Esophagus (tissue), 2 donors: ENCODE data around the gene ADCY7. TPM values are rescaled to one million over a fixed set of nuclear protein-coding genes. Genes with fewer than 3 reads are reported as not detected.
"Not testable (repeated sequence)": the region's sequence is repeated elsewhere in the genome, so short reads cannot be mapped to it uniquely, and the experiment has no call there.

Experiments used
- H3K27ac ChIP-seq, 2 donors: one replicate each; pipeline ENCODE4 v1.5.1; 2013; ENCODE audit warnings: low read depth in 2 of 2, mild to moderate bottlenecking in 2 of 2, inconsistent platforms in 1 of 2, low read length in 1 of 2, moderate library complexity in 1 of 2
- H3K27me3 ChIP-seq, 2 donors: one replicate each; pipeline ENCODE4 v1.6.1; 2013; ENCODE audit warnings: low read length in 2 of 2, control low read depth in 1 of 2, mild to moderate bottlenecking in 1 of 2; ENCODE audit not compliant: insufficient read depth in 2 of 2, control insufficient read depth in 1 of 2
- H3K36me3 ChIP-seq, 2 donors: one replicate each; pipeline ENCODE4 v1.6.1; 2013; ENCODE audit warnings: low read length in 1 of 2; ENCODE audit not compliant: control insufficient read depth in 2 of 2, insufficient read depth in 2 of 2
- H3K4me1 ChIP-seq, 2 donors: one replicate each; pipeline ENCODE4 v1.6.1; 2013; ENCODE audit warnings: low read length in 1 of 2; ENCODE audit not compliant: control insufficient read depth in 2 of 2, insufficient read depth in 2 of 2
- H3K4me3 ChIP-seq, 2 donors: one replicate each; pipeline ENCODE4 v1.5.1; 2013; ENCODE audit warnings: low read length in 2 of 2, mild to moderate bottlenecking in 2 of 2, low read depth in 1 of 2, moderate library complexity in 1 of 2
- H3K9me3 ChIP-seq, 2 donors: one replicate each; pipeline ENCODE4 v1.6.1; 2013; ENCODE audit warnings: mild to moderate bottlenecking in 2 of 2, low read depth in 1 of 2, low read length in 1 of 2, moderate library complexity in 1 of 2; ENCODE audit not compliant: control insufficient read depth in 2 of 2, insufficient read depth in 1 of 2
- WGBS, 2 donors: extraction: QIAGEN DNeasy Blood & Tissue Kit; methylation state at CpG; one replicate each; pipeline ENCODE4 v1.1.7; 2013; 5-methylcytosine and 5-hydroxymethylcytosine counted together
- polyA plus RNA-seq, 2 donors: library from polyadenylated mRNA; stranded (reverse); fragments of 200-250 nt; gene quantifications; one replicate each; pipeline ENCODE4 v1.2.3, GENCODE V29; 2013
- donor health status: healthy with polysubstance abuse.
- donor health status: Bipolar disorder and iron deficiency.

ADCY7 gene
- polyA plus RNA-seq, 2 donors: 8.9 to 9.5 TPM

GRCh38 chr16:50238314-50238713 lies 28.0 kb upstream of the ADCY7 start:
- 93 to 94% methylated on average over 3 of the region's 3 CpGs for WGBS, 2 donors
- H3K4me3 ChIP-seq: no peak overlapping the region
- H3K27ac ChIP-seq: no peak overlapping the region
- no peaks in the 10 kb centered on the region for H3K4me1 ChIP-seq
- H3K27me3 ChIP-seq: no peaks in the 10 kb centered on the region
- H3K9me3 ChIP-seq: no peaks in the 10 kb centered on the region
- H3K36me3 ChIP-seq: no peaks in the 10 kb centered on the region

GRCh38 chr16:50238868-50239301 lies 27.5 kb upstream of the ADCY7 start:
- no peak overlapping the region for H3K27ac ChIP-seq

GRCh38 chr16:50243024-50243423 lies 23.3 kb upstream of the ADCY7 start:
- 75 to 76% methylated on average over 6 of the region's 6 CpGs for WGBS, 2 donors
- H3K4me1 ChIP-seq: peaks cover 0 to 11% of the 10 kb centered on the region in 2 donors
- not testable (repeated sequence) for H3K27ac ChIP-seq, H3K9me3 ChIP-seq, H3K36me3 ChIP-seq, H3K27me3 ChIP-seq, H3K4me3 ChIP-seq

More at GRCh38 chr16:50238868-50239301, 27.5 kb upstream of the ADCY7 start:
- Histone ChIP-seq H3K36me3 (no peaks in the 10 kb centered on the region), H3K4me1 (no peaks in the 10 kb centered on the region), H3K27me3 (no peaks in the 10 kb centered on the region), H3K9me3 (no peaks in the 10 kb centered on the region), H3K4me3 (no peak overlapping the region)
- 64 to 67% methylated on average over 5 of the region's 5 CpGs for WGBS, 2 donors

- Histone ChIP-seq H3K4me1 (peaks cover 0 to 11% of the 10 kb centered on the region in 2 donors), H3K9me3 (no peaks in the 10 kb centered on the region), H3K27ac (peak overlapping the region in 1 of 2 donors; percentile 55), H3K27me3 (no peaks in the 10 kb centered on the region), H3K4me3 (no peak overlapping the region), H3K36me3 (no peaks in the 10 kb centered on the region)
- 85 to 87% methylated on average over 9 of the region's 9 CpGs for WGBS, 2 donors
These were observed 22.2 kb upstream of the ADCY7 start for GRCh38 chr16:50244140-50244503.

- Histone ChIP-seq H3K4me3 (peak overlapping the region; percentile 50 to 77), H3K36me3 (no peaks in the 10 kb centered on the region), H3K9me3 (no peaks in the 10 kb centered on the region), H3K27ac (peak overlapping the region; percentile 2 to 89), H3K4me1 (peaks cover 0 to 11% of the 10 kb centered on the region in 2 donors), H3K27me3 (no peaks in the 10 kb centered on the region)
- 33 to 37% methylated on average over 33 of the region's 33 CpGs for whole genome bisulfite sequencing, 2 donors
These were observed 21.6 kb upstream of the ADCY7 start for GRCh38 chr16:50244504-50245416.

GRCh38 chr16:50245417-50246298 lies 20.7 kb upstream of the ADCY7 start:
- Histone ChIP-seq H3K9me3 (no peaks in the 10 kb centered on the region), H3K36me3 (no peaks in the 10 kb centered on the region), H3K4me3 (peak overlapping the region; percentile 59 to 77), H3K27ac (peak overlapping the region; percentile 70 to 95), H3K4me1 (peaks cover 0 to 11% of the 10 kb centered on the region in 2 donors), H3K27me3 (no peaks in the 10 kb centered on the region)
- WGBS, 2 donors: 1 to 2% methylated on average over 30 to 72 of the region's 74 CpGs

- 23 to 25% methylated on average over 35 to 46 of the region's 46 CpGs for WGBS, 2 donors
- Histone ChIP-seq H3K9me3 (no peaks in the 10 kb centered on the region), H3K4me1 (peaks cover 0 to 11% of the 10 kb centered on the region in 2 donors), H3K36me3 (no peaks in the 10 kb centered on the region), H3K27ac (peak overlapping the region; percentile 50 to 70), H3K27me3 (no peaks in the 10 kb centered on the region), H3K4me3 (peak overlapping the region; percentile 59 to 77)
These were observed 19.8 kb upstream of the ADCY7 start for GRCh38 chr16:50246299-50247122.

GRCh38 chr16:50247123-50247905 lies 19.0 kb upstream of the ADCY7 start:
- WGBS, 2 donors: 90 to 98% methylated on average over 12 of the region's 12 CpGs
- Histone ChIP-seq H3K36me3 (no peaks in the 10 kb centered on the region), H3K27me3 (no peaks in the 10 kb centered on the region), H3K4me1 (peaks cover 0 to 15% of the 10 kb centered on the region in 2 donors), H3K4me3 (no peak overlapping the region), H3K9me3 (no peaks in the 10 kb centered on the region), H3K27ac (peak overlapping the region in 1 of 2 donors; percentile 50)
